Adrenal gland (tissue), 12 donors: ENCODE measurements around the gene PSMD14. TPM values are rescaled to one million over a fixed set of nuclear protein-coding genes. Genes with fewer than 3 reads are reported as not detected.
"Not testable (repeated sequence)": the region's sequence is repeated elsewhere in the genome, so short reads cannot be mapped to it uniquely, and the experiment has no call there.

Experiments
- DNase-seq, 7 donors: peaks; one replicate each; pipeline ENCODE4 v3.0.0-alpha.2; 2019 to 2020
- H3K27ac ChIP-seq, 5 donors: fragments of 200-600 bp; sonication (generic) in 4 of 5; 1 replicate in 3 of 5; 2 replicates in 2 of 5; pipeline versions ENCODE4 v1.5.1 to v1.8.0; 2016 to 2020; ENCODE audit warnings: mild to moderate bottlenecking in 1 of 5
- H3K27me3 ChIP-seq: fragments of 200-600 bp; 2 replicates; pipeline ENCODE4 v1.8.0; 2021
- H3K36me3 ChIP-seq, 2 donors: fragments of 200-600 bp; replicated peaks in 1 of 2; 1 replicate in 1 of 2; 2 replicates in 1 of 2; pipeline versions ENCODE4 v1.5.1 to v1.8.0; 2018 to 2022
- H3K4me1 ChIP-seq, 2 donors: fragments of 200-600 bp; replicated peaks in 1 of 2; 1 replicate in 1 of 2; 2 replicates in 1 of 2; pipeline versions ENCODE4 v1.5.1 to v1.8.0; 2018 to 2021
- H3K4me3 ChIP-seq, 4 donors: fragments of 200-600 bp; sonication (generic) in 3 of 4; one replicate each; pipeline ENCODE4 v1.5.1; 2016 to 2018
- H3K9me3 ChIP-seq, 3 donors: fragments of 200-600 bp; sonication (generic) in 1 of 3; replicated peaks in 1 of 3; 1 replicate in 2 of 3; 2 replicates in 1 of 3; pipeline versions ENCODE4 v1.5.1 to v1.8.0; 2016 to 2021
- POLR2A ChIP-seq, 2 donors: fragments of 450-650 bp; IDR thresholded peaks; one replicate each; pipeline ENCODE4 v1.6.1; 2017; ENCODE audit warnings: antibody characterized with exemption in 2 of 2, mild to moderate bottlenecking in 2 of 2, moderate library complexity in 1 of 2
- WGBS, 4 donors: extraction: QIAGEN DNeasy Blood & Tissue Kit in 2 of 4; methylation state at CpG; one replicate each; pipeline versions ENCODE4 v1.1.5 to v1.1.7; 2013 to 2017; 5-methylcytosine and 5-hydroxymethylcytosine counted together
- intact Hi-C, 2 donors: fragments of 100-400 bp; cut with DNase I; formaldehyde crosslinking; loops; one replicate each; pipeline versions ENCODE4 v1.14.1 to v1.15.0; 2022 to 2023
- polyA plus RNA-seq, 3 donors: library from polyadenylated mRNA; stranded (reverse); fragments of 200-250 nt in 2 of 3; fragments of 350-450 nt in 1 of 3; fragmentation: Illumina TruSeq in 1 of 3; extraction: RNeasy Lipid Tissue Mini Kit (QIAGEN cat#74804) in 1 of 3; gene quantifications; one replicate each; pipeline ENCODE4 v1.2.3, GENCODE V29; 2013 to 2014
- total RNA-seq, 9 donors: library from RNA; depleted of rRNA in 4 of 9; stranded (reverse); fragments of >200 nt in 4 of 9; fragments of 120-200 nt in 1 of 9; fragmentation: NEBNext Ultra II Directional in 1 of 9; extraction: Animal tissue kit (Norgen Biotek cat#: 25700) in 1 of 9; gene quantifications; one replicate each; pipeline versions ENCODE4 v1.1.0 to v1.2.4, GENCODE V29; 2013 to 2023
- TF ChIP-seq, protein P1 (sequence below), 6 experiments: fragments of 450-650 bp in 4 of 6; fragments of 200-600 bp in 2 of 6; sonication (generic) in 1 of 6; IDR thresholded peaks; 1 replicate in 5 of 6; 2 replicates in 1 of 6; pipeline versions ENCODE4 v1.5.1 to v1.8.0; 2016 to 2021; ENCODE audit warnings: antibody characterized with exemption in 6 of 6, mild to moderate bottlenecking in 2 of 6, moderate library complexity in 1 of 6
- donor health status: healthy with polysubstance abuse.
- donor health status: Bipolar disorder and iron deficiency.
- donor health status: DM: yes; HTN: yes; CAD: no.
- donor health status: DM: no; HTN: no; CAD: no.
- donor health status: DM: no; HTN: no; CAD: no.
- donor health status: DM: yes; HTN: yes; CAD: no.

Gene PSMD14
- total and polyA plus RNA-seq, 12 donors: 19.8 to 182 (median 50.2) TPM

DNA sequence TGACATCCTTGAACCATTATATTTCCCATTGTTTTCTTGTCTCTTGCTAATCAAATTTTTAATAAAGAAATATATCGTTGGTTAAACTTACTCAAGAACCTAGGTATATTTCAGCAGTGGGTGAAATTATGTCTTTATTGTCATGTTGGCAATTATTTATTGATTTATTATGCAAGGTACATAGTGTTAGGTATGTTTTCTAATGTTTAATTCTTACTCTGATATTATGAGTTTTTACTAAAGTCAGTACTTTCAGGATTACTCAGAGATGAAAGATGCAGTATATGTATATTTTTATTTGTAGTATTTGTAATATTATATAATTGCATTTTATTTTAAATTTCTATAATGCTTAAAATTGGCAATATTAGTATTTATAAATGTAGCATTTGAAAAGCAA, 46.9 kb downstream of the PSMD14 start:
- WGBS, 4 donors: 91 to 95% (median 92%) methylated on average over 1 of the region's 1 CpG
- H3K27me3 ChIP-seq: no peaks in the 10 kb centered on the region
- H3K4me3 ChIP-seq: no peak overlapping the region
- no peaks in the 10 kb centered on the region for H3K4me1 ChIP-seq
- DNase-seq: no peak
- H3K9me3 ChIP-seq: no peaks in the 10 kb centered on the region
- intact Hi-C loops: no loop called here
- H3K36me3 ChIP-seq: no peaks in the 10 kb centered on the region
- TF ChIP-seq POLR2A (IDR thresholded peaks at IDR 0.05): no peak
- TF ChIP-seq, protein P1, sequence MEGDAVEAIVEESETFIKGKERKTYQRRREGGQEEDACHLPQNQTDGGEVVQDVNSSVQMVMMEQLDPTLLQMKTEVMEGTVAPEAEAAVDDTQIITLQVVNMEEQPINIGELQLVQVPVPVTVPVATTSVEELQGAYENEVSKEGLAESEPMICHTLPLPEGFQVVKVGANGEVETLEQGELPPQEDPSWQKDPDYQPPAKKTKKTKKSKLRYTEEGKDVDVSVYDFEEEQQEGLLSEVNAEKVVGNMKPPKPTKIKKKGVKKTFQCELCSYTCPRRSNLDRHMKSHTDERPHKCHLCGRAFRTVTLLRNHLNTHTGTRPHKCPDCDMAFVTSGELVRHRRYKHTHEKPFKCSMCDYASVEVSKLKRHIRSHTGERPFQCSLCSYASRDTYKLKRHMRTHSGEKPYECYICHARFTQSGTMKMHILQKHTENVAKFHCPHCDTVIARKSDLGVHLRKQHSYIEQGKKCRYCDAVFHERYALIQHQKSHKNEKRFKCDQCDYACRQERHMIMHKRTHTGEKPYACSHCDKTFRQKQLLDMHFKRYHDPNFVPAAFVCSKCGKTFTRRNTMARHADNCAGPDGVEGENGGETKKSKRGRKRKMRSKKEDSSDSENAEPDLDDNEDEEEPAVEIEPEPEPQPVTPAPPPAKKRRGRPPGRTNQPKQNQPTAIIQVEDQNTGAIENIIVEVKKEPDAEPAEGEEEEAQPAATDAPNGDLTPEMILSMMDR (IDR thresholded peaks at IDR 0.05): no peak
- no peak overlapping the region for H3K27ac ChIP-seq

DNA sequence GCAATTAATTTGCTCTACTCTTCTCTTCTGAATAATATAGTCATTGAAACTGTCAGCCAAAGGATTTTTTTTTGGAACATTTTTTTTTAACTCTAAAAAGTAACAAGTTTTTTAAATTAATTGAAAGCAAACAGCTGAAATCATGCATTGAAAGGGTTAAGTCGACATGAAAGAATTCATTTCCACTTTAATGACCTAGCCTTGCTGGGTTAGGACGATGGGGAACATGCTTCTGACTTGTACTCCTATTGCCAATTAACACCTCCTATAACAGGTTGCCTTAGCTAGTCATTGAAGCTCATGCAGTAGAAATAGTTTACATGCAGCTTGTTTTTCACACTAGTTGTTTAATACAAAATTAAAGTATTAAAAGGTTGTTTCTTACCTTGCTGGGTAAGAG, 47.8 kb downstream of the PSMD14 start:
- Histone ChIP-seq H3K4me1 (no peaks in the 10 kb centered on the region), H3K9me3 (no peaks in the 10 kb centered on the region), H3K27me3 (no peaks in the 10 kb centered on the region), H3K36me3 (no peaks in the 10 kb centered on the region), H3K27ac (no peak overlapping the region), H3K4me3 (no peak overlapping the region)
- 15 to 23% (median 19%) methylated on average over 2 of the region's 2 CpGs for WGBS, 4 donors
- no peak for DNase-seq
- intact Hi-C loops: no loop called here
- TF ChIP-seq POLR2A (IDR thresholded peaks at IDR 0.05): no peak
- TF ChIP-seq, protein P1 (IDR thresholded peaks at IDR 0.05): no peak

DNA sequence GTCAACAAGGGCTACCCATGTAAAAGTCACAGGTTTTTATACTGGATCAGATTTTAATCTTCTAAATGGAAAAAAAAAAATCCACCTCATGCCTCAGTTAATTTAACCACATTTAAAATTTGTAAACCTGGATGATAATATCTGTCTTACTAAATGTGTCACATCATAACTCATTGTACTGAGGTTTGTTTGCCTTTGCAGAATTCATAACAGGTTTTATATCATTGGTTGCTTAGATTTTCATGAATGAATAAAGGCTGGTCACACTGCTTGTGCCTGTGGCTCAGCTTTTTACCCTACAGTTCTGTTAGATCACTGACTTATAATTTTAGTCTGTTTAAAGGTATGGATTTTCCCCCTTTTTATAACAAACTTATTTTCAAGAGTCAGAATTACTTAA, 48.9 kb downstream of the PSMD14 start:
- Histone ChIP-seq H3K27ac (no peak overlapping the region), H3K36me3 (no peaks in the 10 kb centered on the region), H3K4me3 (no peak overlapping the region), H3K27me3 (no peaks in the 10 kb centered on the region), H3K9me3 (peaks cover 0 to 3% (median 3%) of the 10 kb centered on the region in 3 donors), H3K4me1 (no peaks in the 10 kb centered on the region)
- no peak for DNase-seq
- intact Hi-C loops: no loop called here
- no peak for TF ChIP-seq POLR2A (IDR thresholded peaks at IDR 0.05)
- TF ChIP-seq, protein P1 (IDR thresholded peaks at IDR 0.05): no peak

DNA sequence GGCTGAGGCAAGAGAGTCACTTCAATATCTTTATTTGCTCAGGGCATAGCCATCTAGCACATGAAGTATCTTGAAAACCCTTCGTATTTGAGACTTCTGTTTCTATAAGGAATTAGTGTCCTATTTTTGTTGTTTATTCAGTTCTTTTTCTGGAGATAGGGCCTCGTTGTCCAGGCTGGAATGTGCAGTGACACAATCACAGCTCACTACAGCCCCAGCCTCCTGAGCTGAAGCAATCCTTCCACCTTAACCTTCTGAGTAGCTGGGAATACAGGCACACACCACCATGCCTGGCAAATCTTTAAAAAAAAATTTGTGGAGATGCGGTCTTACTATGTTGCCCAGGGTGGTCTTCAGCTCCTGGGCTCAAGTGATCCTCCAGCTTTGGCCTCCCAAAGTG, 50.6 kb downstream of the PSMD14 start:
- H3K36me3 ChIP-seq: no peaks in the 10 kb centered on the region
- H3K27me3 ChIP-seq: no peaks in the 10 kb centered on the region
- DNase-seq: peak in 2 of 7 donors; percentile 16 to 28
- no peaks in the 10 kb centered on the region for H3K4me1 ChIP-seq
- intact Hi-C loops: no loop called here
- peaks cover 0 to 15% (median 12%) of the 10 kb centered on the region in 3 donors for H3K9me3 ChIP-seq
- TF ChIP-seq, protein P1 (IDR thresholded peaks at IDR 0.05): no peak
- no peak for TF ChIP-seq POLR2A (IDR thresholded peaks at IDR 0.05)
- 78 to 82% (median 80%) methylated on average over 3 of the region's 3 CpGs for WGBS, 4 donors
- no peak overlapping the region for H3K4me3 ChIP-seq
- no peak overlapping the region for H3K27ac ChIP-seq

DNA sequence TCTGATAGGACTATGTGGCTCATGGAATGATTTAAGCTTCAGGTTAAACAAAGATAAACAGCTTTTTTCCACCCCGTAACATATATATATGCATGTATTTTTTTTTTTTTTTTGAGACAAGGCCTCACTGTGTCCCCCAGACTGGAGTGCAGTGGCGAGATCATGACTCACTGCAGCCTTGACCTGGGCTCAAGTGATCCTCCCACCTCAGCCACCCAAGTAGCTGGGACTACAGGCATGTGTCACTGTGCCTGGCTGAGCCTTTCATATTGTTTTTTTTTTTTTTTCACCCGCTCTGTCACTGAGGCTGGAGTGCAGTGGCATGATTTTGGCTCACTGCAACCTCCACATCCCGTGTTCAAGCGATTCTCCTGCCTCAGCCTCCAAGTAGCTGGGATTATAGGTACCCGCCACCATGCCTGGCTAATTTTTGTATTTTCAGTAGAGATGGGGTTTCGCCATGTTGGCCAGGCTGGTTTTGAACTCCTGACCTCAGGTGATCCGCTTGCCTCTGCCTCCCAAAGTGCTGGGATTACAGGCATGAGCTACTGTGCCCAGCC, 52.0 kb downstream of the PSMD14 start:
- WGBS, 4 donors: 75 to 80% (median 79%) methylated on average over 8 of the region's 8 CpGs
- H3K9me3 ChIP-seq: peaks cover 0 to 15% (median 12%) of the 10 kb centered on the region in 3 donors

More for the DNA sequence above, 52.0 kb downstream of the PSMD14 start:
- peak; percentile 42 to 75 (median 67) for DNase-seq
- H3K4me3 ChIP-seq, intact Hi-C loops, H3K36me3 ChIP-seq, H3K27me3 ChIP-seq, H3K4me1 ChIP-seq: not testable (repeated sequence)
- peak overlapping the region in 3 of 5 donors; percentile 17 to 55 (median 50) for H3K27ac ChIP-seq
